HEK293 (cell line): ENCODE results near the gene TSC22D3.

Source experiments
- AEBP2 ChIP-seq: fragments of 450-650 bp; formaldehyde crosslinking; IDR thresholded peaks from 2 replicates; pipeline ENCODE4 v1.5.1; 2016; ENCODE audit warnings: missing biosample characterization, missing genetic modification characterization, borderline replicate concordance
- BCL6B ChIP-seq: fragments of 450-650 bp; formaldehyde crosslinking; IDR thresholded peaks from 2 replicates; pipeline ENCODE4 v1.5.1; 2017; ENCODE audit warnings: missing biosample characterization, missing genetic modification characterization
- EGR2 ChIP-seq: fragments of 450-650 bp; formaldehyde crosslinking; IDR thresholded peaks from 2 replicates; pipeline ENCODE4 v1.5.1; 2016; ENCODE audit warnings: low read depth, missing biosample characterization, missing genetic modification characterization
- HOXD13 ChIP-seq: sonication (generic); formaldehyde crosslinking; IDR thresholded peaks from 2 replicates; pipeline ENCODE4 v1.8.0; 2022; ENCODE audit warnings: missing genetic modification reagents, borderline replicate concordance
- OVOL3 ChIP-seq: fragments of 450-650 bp; formaldehyde crosslinking; IDR thresholded peaks from 2 replicates; pipeline ENCODE4 v1.5.1; 2016; ENCODE audit warnings: missing biosample characterization, missing genetic modification characterization
- PRDM10 ChIP-seq: fragments of 450-650 bp; formaldehyde crosslinking; IDR thresholded peaks from 2 replicates; pipeline ENCODE4 v1.5.1; 2016; ENCODE audit warnings: missing biosample characterization, missing genetic modification characterization
- RBAK ChIP-seq: fragments of 450-650 bp; formaldehyde crosslinking; IDR thresholded peaks from 2 replicates; pipeline ENCODE4 v1.5.1; 2016; ENCODE audit warnings: missing biosample characterization, missing genetic modification characterization
- SP7 ChIP-seq: fragments of 450-650 bp; formaldehyde crosslinking; IDR thresholded peaks from 2 replicates; pipeline ENCODE4 v1.5.1; 2016; ENCODE audit warnings: missing biosample characterization, missing genetic modification characterization
- TCF7L2 ChIP-seq: IDR thresholded peaks from 2 replicates; pipeline ENCODE4 v1.6.1; 2011; ENCODE audit warnings: low read depth, mild to moderate bottlenecking, inconsistent platforms, low read length, moderate library complexity, borderline replicate concordance
- ZBTB20 ChIP-seq: fragments of 450-650 bp; formaldehyde crosslinking; IDR thresholded peaks from 2 replicates; pipeline ENCODE4 v1.5.1; 2016; ENCODE audit warnings: missing biosample characterization, missing genetic modification characterization
- ZBTB44 ChIP-seq: fragments of 450-650 bp; IDR thresholded peaks from 2 replicates; pipeline ENCODE4 v1.5.1; 2018; ENCODE audit warnings: missing biosample characterization, mild to moderate bottlenecking, missing genetic modification characterization
- ZFHX2 ChIP-seq: fragments of 450-650 bp; formaldehyde crosslinking; conservative IDR thresholded peaks from 2 replicates; pipeline ENCODE4 v1.5.1; 2016; ENCODE audit warnings: missing biosample characterization, missing genetic modification characterization
- ZFP37 ChIP-seq: fragments of 450-650 bp; formaldehyde crosslinking; IDR thresholded peaks from 2 replicates; pipeline ENCODE4 v1.5.1; 2016; ENCODE audit warnings: missing biosample characterization, missing genetic modification characterization
- ZIC2 ChIP-seq: fragments of 450-650 bp; formaldehyde crosslinking; IDR thresholded peaks from 2 replicates; pipeline ENCODE4 v1.5.1; 2016; ENCODE audit warnings: missing biosample characterization, missing genetic modification characterization
- ZNF114 ChIP-seq: fragments of 450-650 bp; formaldehyde crosslinking; IDR thresholded peaks from 2 replicates; pipeline ENCODE4 v1.5.0; 2017; ENCODE audit warnings: missing biosample characterization, missing genetic modification characterization
- ZNF146 ChIP-seq: fragments of 450-650 bp; formaldehyde crosslinking; IDR thresholded peaks from 2 replicates; pipeline ENCODE4 v1.5.1; 2016; ENCODE audit warnings: missing biosample characterization, missing genetic modification characterization
- ZNF211 ChIP-seq: fragments of 450-650 bp; formaldehyde crosslinking; IDR thresholded peaks from 2 replicates; pipeline ENCODE4 v1.5.1; 2016; ENCODE audit warnings: low read depth, missing biosample characterization, missing genetic modification characterization
- ZNF23 ChIP-seq: fragments of 450-650 bp; formaldehyde crosslinking; IDR thresholded peaks from 2 replicates; pipeline ENCODE4 v1.5.1; 2016; ENCODE audit warnings: missing biosample characterization, missing genetic modification characterization, borderline replicate concordance
- ZNF24 ChIP-seq: fragments of 450-650 bp; formaldehyde crosslinking; IDR thresholded peaks from 2 replicates; pipeline ENCODE4 v1.5.1; 2016; ENCODE audit warnings: missing biosample characterization, missing genetic modification characterization
- ZNF266 ChIP-seq: fragments of 450-650 bp; formaldehyde crosslinking; IDR thresholded peaks from 2 replicates; pipeline ENCODE4 v1.5.1; 2016; ENCODE audit warnings: missing biosample characterization, missing genetic modification characterization, low read depth
- ZNF292 ChIP-seq: fragments of 450-650 bp; formaldehyde crosslinking; IDR thresholded peaks from 2 replicates; pipeline ENCODE4 v1.5.1; 2016; ENCODE audit warnings: low read depth, missing biosample characterization, missing genetic modification characterization, borderline replicate concordance
- ZNF510 ChIP-seq: fragments of 450-650 bp; formaldehyde crosslinking; IDR thresholded peaks from 2 replicates; pipeline ENCODE4 v1.5.1; 2018; ENCODE audit warnings: mild to moderate bottlenecking, missing genetic modification characterization, missing biosample characterization; ENCODE audit not compliant: insufficient replicate concordance
- ZNF513 ChIP-seq: fragments of 450-650 bp; IDR thresholded peaks from 2 replicates; pipeline ENCODE4 v1.5.1; 2018; ENCODE audit warnings: missing biosample characterization, missing genetic modification characterization
- ZNF561 ChIP-seq: fragments of 450-650 bp; IDR thresholded peaks from 2 replicates; pipeline ENCODE4 v1.5.1; 2018; ENCODE audit warnings: missing biosample characterization, missing genetic modification characterization, borderline replicate concordance
- ZNF571 ChIP-seq: fragments of 450-650 bp; formaldehyde crosslinking; IDR thresholded peaks from 2 replicates; pipeline ENCODE4 v1.5.0; 2017; ENCODE audit warnings: missing biosample characterization, missing genetic modification characterization
- ZNF654 ChIP-seq: fragments of 450-650 bp; formaldehyde crosslinking; IDR thresholded peaks from 2 replicates; pipeline ENCODE4 v1.5.1; 2016; ENCODE audit warnings: low read depth, missing biosample characterization, missing genetic modification characterization
- ZNF670 ChIP-seq: fragments of 450-650 bp; formaldehyde crosslinking; IDR thresholded peaks from 2 replicates; pipeline ENCODE4 v1.5.1; 2016; ENCODE audit warnings: missing biosample characterization, missing genetic modification characterization, low read depth
- ZNF777 ChIP-seq: fragments of 450-650 bp; formaldehyde crosslinking; IDR thresholded peaks from 2 replicates; pipeline ENCODE4 v1.5.1; 2017; ENCODE audit warnings: missing biosample characterization, missing genetic modification characterization, borderline replicate concordance
- ZNF830 ChIP-seq: fragments of 450-650 bp; IDR thresholded peaks from 2 replicates; pipeline ENCODE4 v1.5.0; 2018; ENCODE audit warnings: missing biosample characterization, missing genetic modification characterization, low read depth, mild to moderate bottlenecking, moderate library complexity
- ZNF843 ChIP-seq: fragments of 450-650 bp; formaldehyde crosslinking; IDR thresholded peaks from 2 replicates; pipeline ENCODE4 v1.5.1; 2016; ENCODE audit warnings: missing biosample characterization, missing genetic modification characterization
- ZSCAN30 ChIP-seq: fragments of 450-650 bp; IDR thresholded peaks from 2 replicates; pipeline ENCODE4 v1.5.1; 2018; ENCODE audit warnings: missing biosample characterization, mild to moderate bottlenecking, missing genetic modification characterization, moderate library complexity

Gene TSC22D3

GRCh38 chrX:107729558-107730297, 45.9 kb downstream of the TSC22D3 start (continued):
- TF ChIP-seq ZNF571 (tag by site-specific recombination), result no peak
- no peak for TF ChIP-seq ZNF292
- TF ChIP-seq ZNF843 (tag by site-specific recombination), result peak; percentile 39; the same call in 1 of the 2 replicates
- TF ChIP-seq ZNF830 (tag by site-specific recombination), result no peak
- no peak for TF ChIP-seq AEBP2 (tag by site-specific recombination)
- TF ChIP-seq ZNF23 (tag by site-specific recombination), result no peak
- no peak for TF ChIP-seq TCF7L2
- TF ChIP-seq PRDM10 (tag by site-specific recombination), result 0 out of 2 replicates have a peak, but pooled peaks have one; percentile 19
- no peak for TF ChIP-seq ZFP37
- TF ChIP-seq ZIC2 (tag by site-specific recombination), result peak; percentile 86
- TF ChIP-seq ZNF266 (tag by site-specific recombination), result no peak
- peak; percentile 96 for TF ChIP-seq SP7 (tag by site-specific recombination)
- TF ChIP-seq ZBTB44 (tag by site-specific recombination), result no peak
- TF ChIP-seq OVOL3 (tag by site-specific recombination), result no peak
- TF ChIP-seq RBAK, result no peak
- TF ChIP-seq ZNF146, result no peak
- no peak; the same call in 1 of the 2 replicates for TF ChIP-seq HOXD13 (CRISPR knock-in tag)
- TF ChIP-seq ZNF561 (tag by site-specific recombination), result peak; percentile 17; the same call in 1 of the 2 replicates
- no peak for TF ChIP-seq ZNF513 (tag by site-specific recombination)
- no peak for TF ChIP-seq ZNF510
- TF ChIP-seq ZNF211 (tag by site-specific recombination), result no peak
- no peak for TF ChIP-seq ZNF777 (tag by site-specific recombination)
- TF ChIP-seq ZNF114 (tag by site-specific recombination), result no peak
- peak; percentile 93 for TF ChIP-seq ZFHX2 (tag by site-specific recombination)
- TF ChIP-seq ZNF654 (tag by site-specific recombination), result no peak
- TF ChIP-seq EGR2 (tag by site-specific recombination), result peak; percentile 89
- no peak for TF ChIP-seq BCL6B
- TF ChIP-seq ZNF670 (tag by site-specific recombination), result no peak
- no peak for TF ChIP-seq ZSCAN30 (tag by site-specific recombination)
- TF ChIP-seq ZBTB20 (tag by site-specific recombination), result peak; percentile 77; the same call in 1 of the 2 replicates
- TF ChIP-seq ZNF24 (tag by site-specific recombination), result no peak
